Common myeloid progenitor, CD34-positive (primary cell): Measurements from ENCODE around the gene SNX9.

ENCODE experiments used
- CTCF ChIA-PET: fragments of 350-600 bp; sonication (Branson Sonifier 250); formaldehyde crosslinking; loops from one replicate; lab custom pipeline; 2021; ENCODE audit warnings: antibody characterized with exemption; lab: Charles Lee
- POLR2A ChIA-PET: fragments of 350-600 bp; sonication (Branson Sonifier 250); formaldehyde crosslinking; loops from one replicate; lab custom pipeline; 2021; ENCODE audit warnings: antibody characterized with exemption; lab: Charles Lee
- DNase-seq, 3 donors: peaks; one replicate each; pipeline versions ENCODE4 v3.0.0 to v3.0.0-alpha.2; 2013
- H3K27ac ChIP-seq, 2 experiments: 1 replicate in 1 of 2; 2 replicates in 1 of 2; pipeline ENCODE4 v1.7.0; 2013; ENCODE audit warnings: inconsistent platforms in 2 of 2, low read length in 2 of 2, mild to moderate bottlenecking in 2 of 2, low read depth in 1 of 2, moderate library complexity in 1 of 2; ENCODE audit not compliant: severe bottlenecking in 2 of 2, insufficient read depth in 1 of 2, poor library complexity in 1 of 2
- H3K27me3 ChIP-seq, 5 experiments: replicated peaks in 2 of 5; 1 replicate in 3 of 5; 2 replicates in 2 of 5; pipeline versions ENCODE4 v1.6.1 to v1.7.0; 2013; ENCODE audit warnings: low read length in 4 of 5, mild to moderate bottlenecking in 2 of 5, moderate library complexity in 2 of 5, inconsistent platforms in 1 of 5; ENCODE audit not compliant: insufficient read depth in 5 of 5, control insufficient read depth in 4 of 5
- H3K36me3 ChIP-seq, 4 experiments: 1 replicate in 2 of 4; 2 replicates in 2 of 4; pipeline versions ENCODE4 v1.6.1 to v1.7.0; 2013; ENCODE audit warnings: low read length in 3 of 4, control low read depth in 1 of 4, mild to moderate bottlenecking in 1 of 4; ENCODE audit not compliant: control insufficient read depth in 4 of 4, insufficient read depth in 4 of 4
- H3K4me1 ChIP-seq, 4 experiments: 1 replicate in 3 of 4; 2 replicates in 1 of 4; pipeline versions ENCODE4 v1.6.1 to v1.7.1; 2013; ENCODE audit warnings: low read length in 3 of 4, mild to moderate bottlenecking in 3 of 4, control low read depth in 1 of 4, inconsistent platforms in 1 of 4, moderate library complexity in 1 of 4; ENCODE audit not compliant: control insufficient read depth in 4 of 4, insufficient read depth in 4 of 4; ENCODE audit errors: control extremely low read depth in 1 of 4
- H3K4me3 ChIP-seq, 7 experiments: 1 replicate in 4 of 7; 2 replicates in 3 of 7; pipeline versions ENCODE4 v1.5.1 to v1.7.0; 2013; ENCODE audit warnings: mild to moderate bottlenecking in 7 of 7, low read length in 6 of 7, moderate library complexity in 6 of 7, inconsistent platforms in 2 of 7, low read depth in 2 of 7, control low read depth in 1 of 7; ENCODE audit not compliant: insufficient read depth in 4 of 7, control insufficient read depth in 1 of 7; ENCODE audit errors: extremely low read depth in 1 of 7
- H3K9me3 ChIP-seq, 5 experiments: 1 replicate in 4 of 5; 2 replicates in 1 of 5; pipeline versions ENCODE4 v1.6.1 to v1.7.1; 2013; ENCODE audit warnings: low read length in 4 of 5, mild to moderate bottlenecking in 2 of 5, inconsistent platforms in 1 of 5, low read depth in 1 of 5, moderate library complexity in 1 of 5; ENCODE audit not compliant: control insufficient read depth in 4 of 5, insufficient read depth in 2 of 5; ENCODE audit errors: control extremely low read depth in 1 of 5
- WGBS: methylation state at CpG from one replicate; pipeline ENCODE4 v1.1.5; 2013; ENCODE audit not compliant: insufficient coverage; 5-methylcytosine and 5-hydroxymethylcytosine counted together

Gene SNX9

DNA sequence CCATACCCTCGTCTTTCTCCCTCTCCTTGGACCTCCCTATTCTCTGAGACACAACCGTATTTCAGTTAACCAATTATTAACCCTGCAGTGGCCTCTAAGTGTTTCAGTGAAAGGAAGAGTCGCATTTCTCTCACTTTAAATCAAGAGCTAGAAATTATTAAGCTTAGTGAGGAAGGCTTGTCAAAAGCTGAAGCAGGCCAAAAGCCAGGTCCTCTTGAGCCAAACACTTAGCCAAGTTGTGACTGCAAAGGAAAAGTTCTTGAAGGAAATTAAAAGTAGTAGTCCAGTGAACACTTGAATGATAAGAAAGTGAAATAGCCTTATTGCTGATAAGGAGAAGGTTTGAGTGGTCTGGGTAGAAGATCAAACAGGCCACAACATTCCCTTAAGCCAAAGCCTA is 58.3 kb downstream of the SNX9 start:
- Histone ChIP-seq H3K9me3 (no peaks in the 10 kb centered on the region), H3K4me3 (no peak overlapping the region), H3K27me3 (no peaks in the 10 kb centered on the region), H3K36me3 (peaks cover 3 to 13% (median 5%) of the 10 kb centered on the region in 4 experiments), H3K4me1 (peaks cover 0 to 17% (median 8%) of the 10 kb centered on the region in 4 experiments), H3K27ac (no peak overlapping the region)
- DNase-seq = no peak
- POLR2A ChIA-PET = no interaction called here
- CTCF ChIA-PET = interaction anchor here (0.6 to 2.7 kb wide), 7 partner anchors 8 to 145 kb away, joined by 3 to 7 read pairs (median 3); no protein-coding TSS in a partner anchor
- 90% methylated on average over 2 of the region's 3 CpGs for WGBS

DNA sequence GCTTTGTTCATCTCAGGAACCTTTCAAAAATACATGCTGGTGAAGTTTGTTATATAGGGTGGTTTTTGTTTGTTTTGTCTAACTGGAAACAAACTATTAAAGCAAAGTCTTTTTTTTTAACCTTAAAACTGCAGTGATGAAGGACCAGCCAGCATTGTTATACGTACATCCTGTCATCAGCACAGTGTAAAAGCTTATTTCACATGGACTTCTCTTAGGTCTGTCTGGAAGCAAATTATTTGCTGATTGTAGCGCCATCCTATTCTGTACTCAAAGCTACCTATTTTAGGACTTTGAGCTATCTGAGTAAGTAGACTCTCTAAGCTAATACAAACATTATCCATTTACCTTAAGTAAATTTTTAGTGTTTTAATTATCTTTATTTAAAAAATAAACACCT is 61.7 kb downstream of the SNX9 start:
- Histone ChIP-seq H3K27ac (peak overlapping the region in 1 of 2 experiments; percentile 47), H3K4me3 (no peak overlapping the region), H3K27me3 (no peaks in the 10 kb centered on the region), H3K4me1 (peaks cover 0 to 17% (median 8%) of the 10 kb centered on the region in 4 experiments), H3K36me3 (peaks cover 0 to 9% (median 3%) of the 10 kb centered on the region in 4 experiments), H3K9me3 (no peaks in the 10 kb centered on the region)
- WGBS = 80% methylated on average over 1 of the region's 2 CpGs
- ChIA-PET POLR2A (no interaction called here), CTCF (interaction anchor here (1.3 to 2.6 kb wide), 2 partner anchors 11 to 38 kb away, joined by 3 to 9 read pairs; no protein-coding TSS in a partner anchor)
- DNase-seq = no peak

DNA sequence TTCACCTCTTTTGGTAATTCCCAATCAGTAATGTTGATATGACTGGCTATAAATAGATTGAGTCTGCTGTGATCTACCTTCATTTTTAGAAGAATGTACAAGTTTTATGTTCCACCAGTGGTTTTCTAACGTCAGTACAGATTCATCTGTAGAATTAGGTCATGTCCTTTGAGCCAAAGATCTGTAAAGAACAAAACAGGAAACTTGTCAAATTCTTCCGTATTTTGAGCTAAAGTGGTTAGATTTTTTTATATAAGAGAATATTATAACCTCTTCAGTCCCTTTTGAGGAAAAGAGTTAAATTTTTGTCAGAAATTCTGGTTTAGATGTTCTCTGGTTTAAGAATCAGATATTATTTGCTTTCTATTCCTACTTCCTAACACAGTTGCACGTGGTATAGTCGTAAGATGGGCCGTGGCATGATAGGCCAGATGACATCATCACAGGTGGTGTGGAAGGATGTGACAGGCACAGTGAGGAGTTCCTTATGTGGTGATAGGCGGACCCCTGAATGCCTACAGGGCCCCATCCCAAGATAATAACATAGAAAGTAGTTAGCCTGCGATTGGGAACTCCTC is 62.3 kb downstream of the SNX9 start:
- 75% methylated on average over 2 of the region's 7 CpGs for WGBS
- no peaks in the 10 kb centered on the region for H3K27me3 ChIP-seq
- H3K4me1 ChIP-seq = peaks cover 0 to 17% (median 8%) of the 10 kb centered on the region in 4 experiments
- peaks cover 0 to 9% (median 3%) of the 10 kb centered on the region in 4 experiments for H3K36me3 ChIP-seq
- DNase-seq = peak; percentile 65 to 92 (median 88)
- POLR2A ChIA-PET = interaction anchor here (0.6 to 1.2 kb wide), 2 partner anchors 121 to 124 kb away, joined by 3 read pairs; no protein-coding TSS in a partner anchor
- H3K9me3 ChIP-seq = no peaks in the 10 kb centered on the region
- CTCF ChIA-PET = interaction anchor here (0.7 to 2.6 kb wide), 4 partner anchors 12 to 551 kb away, joined by 3 to 9 read pairs (median 3); no protein-coding TSS in a partner anchor
- H3K4me3 ChIP-seq = peak overlapping the region in 1 of 7 experiments; percentile 12
- peak overlapping the region in 1 of 2 experiments; percentile 47 for H3K27ac ChIP-seq

- H3K27me3 ChIP-seq = no peaks in the 10 kb centered on the region
- H3K36me3 ChIP-seq = peaks cover 0 to 9% (median 3%) of the 10 kb centered on the region in 4 experiments
- no peak overlapping the region for H3K4me3 ChIP-seq
- ChIA-PET CTCF (interaction anchor here (0.7 to 2.6 kb wide), 4 partner anchors 12 to 552 kb away, joined by 3 to 9 read pairs (median 3); no protein-coding TSS in a partner anchor), POLR2A (interaction anchor here (0.6 to 1.2 kb wide), 2 partner anchors 121 to 124 kb away, joined by 3 read pairs; no protein-coding TSS in a partner anchor)
- no peaks in the 10 kb centered on the region for H3K9me3 ChIP-seq
- DNase-seq = no peak
- H3K4me1 ChIP-seq = peaks cover 0 to 17% (median 8%) of the 10 kb centered on the region in 4 experiments
- peak overlapping the region in 1 of 2 experiments; percentile 47 for H3K27ac ChIP-seq
- WGBS = 98% methylated on average over 8 of the region's 8 CpGs
Measured at GRCh38 chr6:157885876-157886275, 62.8 kb downstream of the SNX9 start.

DNA sequence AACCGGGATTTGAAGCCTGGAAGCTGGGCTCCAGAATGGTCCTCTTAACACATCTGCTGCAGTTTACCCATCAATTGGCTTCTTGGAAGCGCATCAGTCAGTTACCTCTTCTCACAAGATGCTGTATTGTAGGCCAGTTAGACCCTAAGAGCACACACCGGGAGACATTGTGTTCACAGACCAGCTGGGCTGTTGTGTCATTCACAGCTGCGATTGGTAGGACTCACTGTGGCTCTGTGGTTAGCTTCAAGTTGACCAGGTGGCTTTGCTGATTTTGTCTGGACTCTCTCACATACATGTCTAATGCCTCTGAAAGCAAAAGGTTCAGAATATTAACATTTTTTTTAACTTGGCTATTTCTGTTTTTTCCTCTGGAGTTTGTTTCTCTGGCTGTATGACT is 64.8 kb downstream of the SNX9 start:
- 98% methylated on average over 4 of the region's 4 CpGs for WGBS
- no peaks in the 10 kb centered on the region for H3K9me3 ChIP-seq
- no peaks in the 10 kb centered on the region for H3K27me3 ChIP-seq
- H3K4me1 ChIP-seq = peaks cover 10 to 27% (median 11%) of the 10 kb centered on the region in 4 experiments
- ChIA-PET POLR2A (no interaction called here), CTCF (interaction anchor here (1.5 to 1.8 kb wide), 2 partner anchors 21 to 59 kb away, joined by 3 to 5 read pairs; no protein-coding TSS in a partner anchor)
- H3K36me3 ChIP-seq = peaks cover 0 to 5% (median 3%) of the 10 kb centered on the region in 4 experiments
- peak in 1 of 3 donors; percentile 15 for DNase-seq
- H3K4me3 ChIP-seq = no peak overlapping the region
- no peak overlapping the region for H3K27ac ChIP-seq

- Histone ChIP-seq H3K27ac (no peak overlapping the region), H3K9me3 (no peaks in the 10 kb centered on the region), H3K4me1 (peaks cover 2 to 10% (median 7%) of the 10 kb centered on the region in 4 experiments), H3K36me3 (peaks cover 0 to 4% (median 2%) of the 10 kb centered on the region in 4 experiments), H3K4me3 (no peak overlapping the region), H3K27me3 (no peaks in the 10 kb centered on the region)
- WGBS = 56% methylated on average over 9 of the region's 9 CpGs
- peak; percentile 29 to 67 (median 59) for DNase-seq
- CTCF ChIA-PET = interaction anchor here (0.6 to 2.9 kb wide), 6 partner anchors 18 to 1135 kb away, joined by 3 to 8 read pairs (median 5); no protein-coding TSS in a partner anchor
- POLR2A ChIA-PET = no interaction called here
Measured at GRCh38 chr6:157891544-157892362, 68.7 kb downstream of the SNX9 start.
